Neuronal stem cell (in vitro differentiated cells): ENCODE measurements around the gene APOL2.

Experiments used
- DNase-seq: peaks from one replicate; pipeline ENCODE4 v3.0.0-alpha.2; 2013; ENCODE audit warnings: low spot score
- H2AFZ ChIP-seq: one replicate; pipeline ENCODE4 v1.6.1; 2013; ENCODE audit warnings: mild to moderate bottlenecking, low read length, inconsistent platforms
- H2AK5ac ChIP-seq: 2 replicates; pipeline ENCODE4 v1.6.1; 2013; ENCODE audit warnings: low read depth, mild to moderate bottlenecking, inconsistent platforms, low read length, moderate library complexity, mixed read lengths
- H2BK120ac ChIP-seq: 2 replicates; pipeline ENCODE4 v1.6.1; 2013; ENCODE audit warnings: low read depth, mild to moderate bottlenecking, inconsistent platforms, low read length, moderate library complexity, mixed read lengths
- H2BK12ac ChIP-seq: one replicate; pipeline ENCODE4 v1.6.1; 2013; ENCODE audit warnings: low read length, inconsistent platforms
- H2BK15ac ChIP-seq: 2 replicates; pipeline ENCODE4 v1.6.1; 2013; ENCODE audit warnings: mild to moderate bottlenecking, low read length, inconsistent platforms, mixed read lengths
- H2BK5ac ChIP-seq: one replicate; pipeline ENCODE4 v1.6.1; 2013; ENCODE audit warnings: inconsistent platforms, mild to moderate bottlenecking, low read length, moderate library complexity
- H3K14ac ChIP-seq: one replicate; pipeline ENCODE4 v1.6.1; 2013; ENCODE audit warnings: low read length, inconsistent platforms
- H3K18ac ChIP-seq: 2 replicates; pipeline ENCODE4 v1.6.1; 2013; ENCODE audit warnings: low read length, inconsistent platforms
- H3K23ac ChIP-seq: 2 replicates; pipeline ENCODE4 v1.6.1; 2013; ENCODE audit warnings: low read depth, mild to moderate bottlenecking, mixed read lengths, low read length, inconsistent platforms; ENCODE audit not compliant: poor library complexity
- H3K27ac ChIP-seq: replicated peaks from 3 replicates; pipeline ENCODE4 v1.5.1; 2013; ENCODE audit warnings: low read length, inconsistent platforms
- H3K27me3 ChIP-seq, 3 experiments: 2 replicates each; pipeline ENCODE4 v1.6.1; 2013; ENCODE audit warnings: low read length in 3 of 3, mild to moderate bottlenecking in 2 of 3, inconsistent platforms in 1 of 3, low read depth in 1 of 3, mixed read lengths in 1 of 3, moderate library complexity in 1 of 3; ENCODE audit not compliant: control insufficient read depth in 3 of 3, insufficient read depth in 3 of 3
- H3K36me3 ChIP-seq, 2 donors: replicated peaks in 1 of 2; 2 replicates each; pipeline ENCODE4 v1.6.1; 2013; ENCODE audit warnings: low read length in 2 of 2; ENCODE audit not compliant: control insufficient read depth in 2 of 2, insufficient read depth in 2 of 2
- H3K4ac ChIP-seq: 2 replicates; pipeline ENCODE4 v1.6.1; 2013; ENCODE audit warnings: inconsistent platforms, mild to moderate bottlenecking, low read length, moderate library complexity
- H3K4me1 ChIP-seq, 2 donors: 1 replicate in 1 of 2; 2 replicates in 1 of 2; pipeline ENCODE4 v1.6.1; 2013; ENCODE audit warnings: low read length in 2 of 2, low read depth in 1 of 2; ENCODE audit not compliant: control insufficient read depth in 2 of 2, insufficient read depth in 1 of 2
- H3K4me2 ChIP-seq: one replicate; pipeline ENCODE4 v1.6.1; 2013; ENCODE audit warnings: mild to moderate bottlenecking, low read length, inconsistent platforms; ENCODE audit not compliant: insufficient read depth, poor library complexity, severe bottlenecking
- H3K4me3 ChIP-seq, 2 donors: 2 replicates each; pipeline ENCODE4 v1.5.1; 2013; ENCODE audit warnings: low read length in 2 of 2, mild to moderate bottlenecking in 2 of 2, inconsistent platforms in 1 of 2, moderate library complexity in 1 of 2
- H3K79me1 ChIP-seq: one replicate; pipeline ENCODE4 v1.6.1; 2013; ENCODE audit warnings: low read depth, mild to moderate bottlenecking, inconsistent platforms, low read length, moderate library complexity
- H3K9ac ChIP-seq: one replicate; pipeline ENCODE4 v1.6.1; 2013; ENCODE audit warnings: mild to moderate bottlenecking, low read depth, low read length, inconsistent platforms; ENCODE audit not compliant: poor library complexity
- H3K9me3 ChIP-seq, 2 donors: replicated peaks in 1 of 2; 2 replicates each; pipeline versions ENCODE3 to v1.6.1; 2013; ENCODE audit warnings: low read length in 2 of 2, mild to moderate bottlenecking in 2 of 2, inconsistent platforms in 1 of 2, low read depth in 1 of 2, mixed read lengths in 1 of 2, moderate library complexity in 1 of 2; ENCODE audit not compliant: control insufficient read depth in 2 of 2, insufficient read depth in 1 of 2
- H4K8ac ChIP-seq: one replicate; pipeline ENCODE4 v1.6.1; 2013; ENCODE audit warnings: low read depth, mild to moderate bottlenecking, inconsistent platforms, low read length, moderate library complexity
- H4K91ac ChIP-seq: one replicate; pipeline ENCODE4 v1.6.1; 2013; ENCODE audit warnings: low read length, low read depth, mild to moderate bottlenecking, inconsistent platforms; ENCODE audit not compliant: poor library complexity
- WGBS, 2 donors: extraction: QIAGEN DNeasy Blood & Tissue Kit; methylation state at CpG; one replicate each; pipeline ENCODE4 v1.1.7; 2013; ENCODE audit warnings: missing lambda C conversion rate in 2 of 2, mixed read lengths in 1 of 2; ENCODE audit not compliant: insufficient read length in 2 of 2, insufficient replicate concordance in 1 of 2; ENCODE audit errors: extremely low coverage in 2 of 2; 5-methylcytosine and 5-hydroxymethylcytosine counted together

The APOL2 gene

GRCh38 chr22:36282328-36282831 lies 43.1 kb upstream of the APOL2 start:
- H4K91ac ChIP-seq: no peak overlapping the region

GRCh38 chr22:36281781-36282327 lies 42.5 kb upstream of the APOL2 start:
- Histone ChIP-seq H3K14ac (no peak overlapping the region), H2BK15ac (no peak overlapping the region), H2BK12ac (no peak overlapping the region), H4K8ac (no peak overlapping the region), H3K4me2 (no peak overlapping the region), H2BK5ac (no peak overlapping the region), H3K18ac (no peak overlapping the region), H3K27ac (no peak overlapping the region), H3K9me3 (no peaks in the 10 kb centered on the region), H3K4me3 (no peak overlapping the region), H3K79me1 (no peaks in the 10 kb centered on the region), H2BK120ac (peak overlapping the region; percentile 64), H2AK5ac (no peak overlapping the region), H3K36me3 (peaks cover 51 to 69% of the 10 kb centered on the region in 2 donors), H3K4me1 (peaks cover 0 to 3% of the 10 kb centered on the region in 2 donors), H3K4ac (no peak overlapping the region), H4K91ac (no peak overlapping the region), H2AFZ (no peak overlapping the region), H3K23ac (no peak overlapping the region), H3K9ac (no peak overlapping the region), H3K27me3 (no peaks in the 10 kb centered on the region)
- no CpG with 5 or more reads among the region's 14 CpGs for WGBS, 2 donors
- no peak for DNase-seq

More at GRCh38 chr22:36282328-36282831, 43.1 kb upstream of the APOL2 start:
- no peak overlapping the region for H2AFZ ChIP-seq
- H4K8ac ChIP-seq: no peak overlapping the region
- no peak for DNase-seq
- WGBS, 2 donors: no CpG with 5 or more reads among the region's 24 CpGs
- no peak overlapping the region for H3K4me2 ChIP-seq
- no peak overlapping the region for H3K18ac ChIP-seq
- H3K4me3 ChIP-seq: no peak overlapping the region
- no peaks in the 10 kb centered on the region for H3K27me3 ChIP-seq
- no peak overlapping the region for H2BK5ac ChIP-seq
- H3K79me1 ChIP-seq: no peaks in the 10 kb centered on the region
- peaks cover 0 to 3% of the 10 kb centered on the region in 2 donors for H3K4me1 ChIP-seq
- H2BK12ac ChIP-seq: no peak overlapping the region
- no peak overlapping the region for H2BK15ac ChIP-seq
- no peak overlapping the region for H3K14ac ChIP-seq
- no peaks in the 10 kb centered on the region for H3K9me3 ChIP-seq
- H2AK5ac ChIP-seq: no peak overlapping the region
- no peak overlapping the region for H3K27ac ChIP-seq
- peak overlapping the region; percentile 64 for H2BK120ac ChIP-seq
- peaks cover 53 to 73% of the 10 kb centered on the region in 2 donors for H3K36me3 ChIP-seq
- H3K4ac ChIP-seq: no peak overlapping the region
- H3K9ac ChIP-seq: no peak overlapping the region
- no peak overlapping the region for H3K23ac ChIP-seq

GRCh38 chr22:36280379-36280778 lies 41.1 kb upstream of the APOL2 start:
- H2AFZ ChIP-seq: no peak overlapping the region
- H2BK120ac ChIP-seq: no peak overlapping the region
- H3K4me3 ChIP-seq: no peak overlapping the region
- H3K9me3 ChIP-seq: no peaks in the 10 kb centered on the region
- no peak overlapping the region for H3K4ac ChIP-seq
- H4K91ac ChIP-seq: no peak overlapping the region
- no peak overlapping the region for H3K4me2 ChIP-seq
- H2BK12ac ChIP-seq: no peak overlapping the region
- H3K9ac ChIP-seq: no peak overlapping the region
- DNase-seq: no peak
- H3K14ac ChIP-seq: peak overlapping the region; percentile 31
- no peak overlapping the region for H3K27ac ChIP-seq
- no peak overlapping the region for H2BK5ac ChIP-seq
- H3K36me3 ChIP-seq: peaks cover 38 to 55% of the 10 kb centered on the region in 2 donors
- no peak overlapping the region for H3K18ac ChIP-seq
- WGBS, 2 donors: no CpG with 5 or more reads among the region's 8 CpGs
- H3K27me3 ChIP-seq: no peaks in the 10 kb centered on the region
- no peaks in the 10 kb centered on the region for H3K4me1 ChIP-seq
- no peak overlapping the region for H2BK15ac ChIP-seq
- H4K8ac ChIP-seq: no peak overlapping the region
- no peak overlapping the region for H2AK5ac ChIP-seq
- H3K79me1 ChIP-seq: no peaks in the 10 kb centered on the region
- H3K23ac ChIP-seq: no peak overlapping the region

GRCh38 chr22:36279219-36279666 lies 39.9 kb upstream of the APOL2 start:
- Histone ChIP-seq H2BK120ac (no peak overlapping the region), H3K4me2 (no peak overlapping the region), H3K23ac (no peak overlapping the region), H4K8ac (no peak overlapping the region), H3K27ac (no peak overlapping the region), H3K4me1 (no peaks in the 10 kb centered on the region), H2BK12ac (no peak overlapping the region), H3K79me1 (no peaks in the 10 kb centered on the region), H3K36me3 (peaks cover 28 to 43% of the 10 kb centered on the region in 2 donors), H3K4me3 (no peak overlapping the region), H4K91ac (no peak overlapping the region), H3K4ac (no peak overlapping the region), H2BK15ac (no peak overlapping the region), H3K14ac (no peak overlapping the region), H3K9me3 (no peaks in the 10 kb centered on the region), H2BK5ac (no peak overlapping the region), H2AFZ (no peak overlapping the region), H3K18ac (no peak overlapping the region), H2AK5ac (no peak overlapping the region), H3K27me3 (no peaks in the 10 kb centered on the region), H3K9ac (no peak overlapping the region)
- no CpG with 5 or more reads among the region's 8 CpGs for WGBS, 2 donors
- DNase-seq: no peak
